Measurements from ENCODE around the gene CEP83. TPM values are rescaled to one million over a fixed set of nuclear protein-coding genes. Genes with fewer than 3 reads are reported as not detected.
"Not testable (repeated sequence)": the region's sequence is repeated elsewhere in the genome, so short reads cannot be mapped to it uniquely, and the experiment has no call there.

Gene CEP83
- total RNA-seq, 4 donors from 2014 or later, result 7.9 to 25.9 (median 11.4) TPM

DNA sequence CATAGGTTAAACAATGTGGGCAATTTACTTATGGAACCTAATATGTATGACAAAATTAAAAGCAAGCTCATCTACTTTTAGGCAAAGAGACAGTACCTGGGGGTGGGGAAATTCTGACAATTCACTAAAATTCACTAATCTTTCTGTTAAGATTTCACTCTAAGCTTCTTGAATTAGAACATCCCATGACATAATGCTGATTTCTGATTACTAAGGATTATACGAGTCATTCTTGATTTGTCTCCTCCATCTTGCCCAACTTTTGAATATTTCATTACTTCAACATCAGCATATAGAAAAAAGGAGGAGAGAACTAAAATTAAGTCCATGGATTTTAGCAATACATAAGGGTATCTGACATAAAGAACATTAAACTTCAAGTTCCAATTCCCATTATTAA lies 2.4 kb downstream of the CEP83 start:
- H3K4me3 ChIP-seq, result no peak overlapping the region
- no peaks in the 10 kb centered on the region for H3K9me3 ChIP-seq
- no peak for TF ChIP-seq POLR2A (IDR thresholded peaks at IDR 0.05)
- TF ChIP-seq, protein P1, sequence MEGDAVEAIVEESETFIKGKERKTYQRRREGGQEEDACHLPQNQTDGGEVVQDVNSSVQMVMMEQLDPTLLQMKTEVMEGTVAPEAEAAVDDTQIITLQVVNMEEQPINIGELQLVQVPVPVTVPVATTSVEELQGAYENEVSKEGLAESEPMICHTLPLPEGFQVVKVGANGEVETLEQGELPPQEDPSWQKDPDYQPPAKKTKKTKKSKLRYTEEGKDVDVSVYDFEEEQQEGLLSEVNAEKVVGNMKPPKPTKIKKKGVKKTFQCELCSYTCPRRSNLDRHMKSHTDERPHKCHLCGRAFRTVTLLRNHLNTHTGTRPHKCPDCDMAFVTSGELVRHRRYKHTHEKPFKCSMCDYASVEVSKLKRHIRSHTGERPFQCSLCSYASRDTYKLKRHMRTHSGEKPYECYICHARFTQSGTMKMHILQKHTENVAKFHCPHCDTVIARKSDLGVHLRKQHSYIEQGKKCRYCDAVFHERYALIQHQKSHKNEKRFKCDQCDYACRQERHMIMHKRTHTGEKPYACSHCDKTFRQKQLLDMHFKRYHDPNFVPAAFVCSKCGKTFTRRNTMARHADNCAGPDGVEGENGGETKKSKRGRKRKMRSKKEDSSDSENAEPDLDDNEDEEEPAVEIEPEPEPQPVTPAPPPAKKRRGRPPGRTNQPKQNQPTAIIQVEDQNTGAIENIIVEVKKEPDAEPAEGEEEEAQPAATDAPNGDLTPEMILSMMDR (IDR thresholded peaks at IDR 0.05), result no peak
- peaks cover 0 to 16% (median 0%) of the 10 kb centered on the region in 3 donors for H3K36me3 ChIP-seq
- H3K27me3 ChIP-seq, result no peaks in the 10 kb centered on the region
- intact Hi-C loops (cut with DNase I), result no loop called here
- H3K4me1 ChIP-seq, result peaks cover 0 to 27% (median 17%) of the 10 kb centered on the region in 3 donors
- WGBS, 2 donors, result 61 to 74% methylated on average over 1 of the region's 1 CpG
- H3K27ac ChIP-seq, result no peak overlapping the region
- no peak for DNase-seq

DNA sequence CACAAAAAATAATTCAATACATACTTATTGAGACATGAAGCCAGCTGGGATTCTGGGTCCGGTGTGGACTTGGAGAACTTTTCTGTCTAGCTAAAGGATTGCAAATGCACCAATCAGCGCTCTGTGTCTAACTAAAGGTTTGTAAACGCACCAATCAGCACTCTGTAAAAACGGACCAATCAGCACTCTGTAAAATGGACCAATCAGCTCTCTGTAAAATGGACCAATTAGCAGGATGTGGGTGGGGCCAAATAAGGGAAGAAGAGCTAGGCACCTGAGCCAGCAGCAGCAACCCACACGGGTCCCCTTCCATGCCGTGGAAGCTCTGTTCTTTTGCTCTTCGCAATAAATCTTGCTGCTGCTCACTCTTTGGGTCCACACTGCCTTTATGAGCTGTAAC lies 5.3 kb downstream of the CEP83 start:
- H3K27ac ChIP-seq; H3K27me3 ChIP-seq; DNase-seq; H3K9me3 ChIP-seq; intact Hi-C loops (cut with DNase I); H3K4me3 ChIP-seq: not testable (repeated sequence)
- Histone ChIP-seq H3K36me3 (peaks cover 0 to 16% (median 0%) of the 10 kb centered on the region in 3 donors), H3K4me1 (peaks cover 0 to 18% (median 12%) of the 10 kb centered on the region in 3 donors)
- 96 to 100% methylated on average over 7 of the region's 7 CpGs for WGBS, 2 donors

DNA sequence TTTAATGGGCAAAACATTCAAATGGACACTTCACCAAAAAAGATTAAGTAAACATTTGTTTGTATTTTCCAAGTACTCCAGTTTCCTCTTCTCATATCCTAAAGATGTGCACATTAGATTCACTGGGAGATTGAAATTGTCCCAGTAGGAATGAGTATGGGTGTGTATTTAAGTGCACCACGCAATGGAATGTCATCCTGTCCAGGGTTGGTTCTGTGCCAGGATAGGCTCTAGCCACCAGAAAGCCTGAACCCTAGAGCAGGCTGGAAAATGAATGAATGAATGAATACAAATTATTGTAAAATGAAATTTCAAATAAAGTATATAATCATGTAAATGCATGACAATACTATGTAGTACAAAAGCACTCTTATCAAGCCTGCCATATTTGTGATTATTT lies 14.0 kb downstream of the CEP83 start:
- Histone ChIP-seq H3K4me1 (no peaks in the 10 kb centered on the region), H3K27me3 (no peaks in the 10 kb centered on the region), H3K4me3 (no peak overlapping the region), H3K9me3 (no peaks in the 10 kb centered on the region), H3K36me3 (peaks cover 0 to 7% (median 0%) of the 10 kb centered on the region in 3 donors), H3K27ac (no peak overlapping the region)
- no peak for DNase-seq
- 71 to 77% methylated on average over 1 of the region's 1 CpG for WGBS, 2 donors
- intact Hi-C loops (cut with DNase I), result no loop called here
- TF ChIP-seq, protein P1 (IDR thresholded peaks at IDR 0.05), result no peak
- no peak for TF ChIP-seq POLR2A (IDR thresholded peaks at IDR 0.05)

DNA sequence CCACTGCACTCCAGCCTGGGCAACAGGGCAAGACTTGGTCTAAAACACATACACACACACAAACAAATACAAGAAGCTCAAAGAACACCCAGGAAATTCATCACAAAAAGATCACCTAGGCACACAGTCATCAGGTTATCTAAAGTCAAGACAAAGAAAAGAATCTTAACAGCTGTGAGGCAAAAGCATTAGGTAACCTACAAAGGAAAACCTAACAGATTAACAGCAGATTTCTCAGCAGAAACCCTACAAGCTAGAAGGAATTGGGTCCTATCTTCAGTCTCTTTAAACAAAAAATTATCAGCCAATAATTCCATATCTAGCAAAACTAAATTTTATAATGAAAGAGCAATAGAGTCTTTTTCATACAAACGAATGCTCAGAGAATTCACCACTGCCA lies 22.4 kb downstream of the CEP83 start:
- intact Hi-C loops (cut with DNase I), result no loop called here
- TF ChIP-seq POLR2A (IDR thresholded peaks at IDR 0.05), result no peak
- TF ChIP-seq, protein P1 (IDR thresholded peaks at IDR 0.05), result no peak
- WGBS, 2 donors, result 89 to 91% methylated on average over 1 of the region's 1 CpG

DNA sequence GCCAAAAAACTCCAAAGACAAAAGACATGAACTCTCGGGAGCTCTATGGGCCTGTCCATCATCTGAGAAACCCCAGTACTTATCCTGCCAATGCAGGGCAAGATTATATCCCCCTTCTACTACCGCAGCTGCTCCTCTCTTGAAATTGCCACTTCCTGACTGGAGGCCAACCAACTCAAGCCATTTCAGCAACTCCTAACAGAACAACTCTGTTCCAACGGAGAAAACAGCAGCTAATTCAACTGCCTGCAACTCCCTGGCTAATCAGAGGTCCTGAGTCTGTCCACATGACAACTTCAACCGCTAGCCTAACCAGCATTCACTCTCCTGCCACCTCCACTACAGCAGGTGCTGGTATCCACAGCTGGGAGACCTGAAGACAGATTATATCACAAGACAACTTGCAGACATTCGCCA lies 24.1 kb downstream of the CEP83 start:
- intact Hi-C loops (cut with DNase I), result no loop called here

More for the DNA sequence above, 22.4 kb downstream of the CEP83 start:
- DNase-seq, result no peak
- peaks cover 0 to 7% (median 0%) of the 10 kb centered on the region in 3 donors for H3K9me3 ChIP-seq
- H3K36me3 ChIP-seq, result peaks cover 0 to 6% (median 0%) of the 10 kb centered on the region in 3 donors
- no peak overlapping the region for H3K27ac ChIP-seq
- H3K4me1 ChIP-seq, result no peaks in the 10 kb centered on the region
- H3K4me3 ChIP-seq, result no peak overlapping the region
- H3K27me3 ChIP-seq, result no peaks in the 10 kb centered on the region

More for the DNA sequence above, 24.1 kb downstream of the CEP83 start:
- Histone ChIP-seq H3K9me3 (peaks cover 0 to 21% (median 0%) of the 10 kb centered on the region in 3 donors), H3K27ac (no peak overlapping the region), H3K4me1 (no peaks in the 10 kb centered on the region), H3K36me3 (peaks cover 0 to 6% (median 0%) of the 10 kb centered on the region in 3 donors), H3K4me3 (no peak overlapping the region), H3K27me3 (no peaks in the 10 kb centered on the region)
- DNase-seq, result no peak
- TF ChIP-seq POLR2A (IDR thresholded peaks at IDR 0.05), result no peak
- TF ChIP-seq, protein P1 (IDR thresholded peaks at IDR 0.05), result no peak
- WGBS, 2 donors, result 69 to 72% methylated on average over 4 to 5 of the region's 5 CpGs
